H1 (cell line): ENCODE measurements around the gene HIVEP2.

ENCODE experiments used
- CTCF ChIP-seq, 3 experiments: IDR thresholded peaks; 1 replicate in 2 of 3; 2 replicates in 1 of 3; pipeline versions ENCODE4 v1.5.1 to v1.6.1; 2011; ENCODE audit warnings: low read length in 3 of 3, mild to moderate bottlenecking in 3 of 3, inconsistent platforms in 2 of 3, low read depth in 1 of 3, moderate library complexity in 1 of 3; ENCODE audit not compliant: insufficient read depth in 1 of 3; ENCODE audit errors: control extremely low read depth in 1 of 3
- EGR1 ChIP-seq: IDR thresholded peaks from 2 replicates; pipeline ENCODE4 v1.6.1; 2011; ENCODE audit warnings: low read depth, low read length, borderline replicate concordance
- EP300 ChIP-seq, 2 experiments: IDR thresholded peaks; 1 replicate in 1 of 2; 2 replicates in 1 of 2; pipeline ENCODE4 v1.6.1; 2011 to 2012; ENCODE audit warnings: low read depth in 2 of 2, low read length in 2 of 2, mild to moderate bottlenecking in 2 of 2, borderline replicate concordance in 1 of 2, inconsistent platforms in 1 of 2, moderate library complexity in 1 of 2
- EZH2 ChIP-seq: fragments of 200-600 bp; sonication (generic); IDR thresholded peaks from 2 replicates; pipeline ENCODE4 v1.7.1; 2012; ENCODE audit warnings: low read depth, mild to moderate bottlenecking, moderate library complexity, low read length, inconsistent platforms; ENCODE audit not compliant: severe bottlenecking
- GABPA ChIP-seq: IDR thresholded peaks from 2 replicates; pipeline ENCODE4 v1.6.1; 2011; ENCODE audit warnings: mild to moderate bottlenecking, low read length, moderate library complexity, borderline replicate concordance; ENCODE audit not compliant: insufficient read depth
- HDAC6 ChIP-seq: IDR thresholded peaks from one replicate; pipeline ENCODE4 v1.7.1; 2012; ENCODE audit warnings: low read depth, mild to moderate bottlenecking, inconsistent platforms, low read length, moderate library complexity
- MAX ChIP-seq: IDR thresholded peaks from 2 replicates; pipeline ENCODE4 v1.6.1; 2012; ENCODE audit warnings: inconsistent platforms
- POLR2A ChIP-seq, 2 experiments: IDR thresholded peaks; 1 replicate in 1 of 2; 2 replicates in 1 of 2; pipeline ENCODE4 v1.6.1; 2011; ENCODE audit warnings: low read depth in 2 of 2, low read length in 2 of 2, mild to moderate bottlenecking in 2 of 2; ENCODE audit errors: control extremely low read depth in 1 of 2
- POLR2AphosphoS5 ChIP-seq: IDR thresholded peaks from 2 replicates; pipeline ENCODE4 v1.6.1; 2011; ENCODE audit warnings: low read depth, low read length
- SP4 ChIP-seq: IDR thresholded peaks from 2 replicates; pipeline ENCODE4 v1.6.1; 2012; ENCODE audit warnings: low read length, inconsistent platforms
- TAF1 ChIP-seq: IDR thresholded peaks from 2 replicates; pipeline ENCODE4 v1.6.1; 2011; ENCODE audit warnings: mild to moderate bottlenecking, low read depth, low read length
- TEAD4 ChIP-seq: IDR thresholded peaks from 2 replicates; pipeline ENCODE4 v1.6.1; 2012; ENCODE audit warnings: low read depth, low read length, inconsistent platforms, mixed read lengths

- TF ChIP-seq TAF1 (no peak), HDAC6 (no peak), EP300 (IDR thresholded peaks at IDR 0.05; ENCODE audit: borderline replicate concordance in 1 of 2, low read depth in 2 of 2, low read length in 2 of 2) (no peak), SP4 (no peak), EGR1 (no peak), CTCF (IDR thresholded peaks at IDR 0.05; ENCODE audit: control extremely low read depth in 1 of 3, insufficient read depth in 1 of 3, low read depth in 1 of 3, low read length in 3 of 3) (no peak), EZH2 (no peak), MAX (no peak), GABPA (no peak), POLR2A (IDR thresholded peaks at IDR 0.05; ENCODE audit: control extremely low read depth in 1 of 2, low read depth in 2 of 2, low read length in 2 of 2) (no peak), TEAD4 (no peak), POLR2AphosphoS5 (no peak)
Measured at GRCh38 chr6:142938510-142938909, 6.5 kb downstream of the HIVEP2 start.
